ENCODE data around the gene GLRA1. TPM values are rescaled to one million over a fixed set of nuclear protein-coding genes. Genes with fewer than 3 reads are reported as not detected.

GLRA1 gene
- total RNA-seq, 1 experiment from 2014 or later, result not detected

- Histone ChIP-seq H3K4me3 (replicated peaks in 1 of 2; ENCODE audit: low read depth in 1 of 2, low read length in 2 of 2) (no peak overlapping the region), H3K9me3 (ENCODE audit: control insufficient read depth in 1 of 2, insufficient read depth in 1 of 2, low read depth in 1 of 2, low read length in 2 of 2) (no peaks in the 10 kb centered on the region), H3K36me3 (ENCODE audit: control insufficient read depth in 1 of 2, insufficient read depth in 2 of 2, low read length in 2 of 2) (no peaks in the 10 kb centered on the region), H3K4me1 (ENCODE audit: control insufficient read depth in 1 of 2, insufficient read depth in 2 of 2, low read length in 2 of 2) (no peaks in the 10 kb centered on the region), H3K79me2 (ENCODE audit: insufficient read depth, low read length) (no peaks in the 10 kb centered on the region), H3K4me2 (ENCODE audit: low read length) (no peak overlapping the region), H3K27me3 (ENCODE audit: insufficient read depth, low read length) (peaks cover 71% of the 10 kb centered on the region), H3K9ac (ENCODE audit: low read length) (no peak overlapping the region), H2AFZ (ENCODE audit: low read depth, low read length, poor library complexity, severe bottlenecking) (no peak overlapping the region), H4K20me1 (ENCODE audit: insufficient read depth) (no peaks in the 10 kb centered on the region), H3K27ac (ENCODE audit: low read depth, low read length) (no peak overlapping the region), H3K9me2 (ENCODE audit: insufficient read depth) (no peaks in the 10 kb centered on the region)
- ATAC-seq, result no peak
- ChIA-PET CTCF (no interaction called here), POLR2A (no interaction called here), RAD21 (ENCODE audit: low non-redundant PET in 1 of 2, low total read pairs in 2 of 2, uncharacterized antibody in 2 of 2, unreplicated experiment in 2 of 2) (no interaction called here)
- no peak for TF ChIP-seq ZBTB33 (IDR thresholded peaks at IDR 0.05; ENCODE audit: extremely low read depth, insufficient replicate concordance, low read length)
- no peak for TF ChIP-seq ZFX (IDR thresholded peaks at IDR 0.05)
- no peak for TF ChIP-seq ATF3 (IDR thresholded peaks at IDR 0.05)
- intact Hi-C loops (cut with micrococcal nuclease), result no loop called here
- no peak for DNase-seq (ENCODE audit: low read depth, low spot score)
- no TSS peak for BruUV-seq (replicated peaks)
Measured at GRCh38 chr5:151949113-151949512, 24.5 kb upstream of the GLRA1 start.

- ChIA-PET POLR2A (no interaction called here), CTCF (no interaction called here), RAD21 (ENCODE audit: low non-redundant PET in 1 of 2, low total read pairs in 2 of 2, uncharacterized antibody in 2 of 2, unreplicated experiment in 2 of 2) (no interaction called here)
- Histone ChIP-seq H3K79me2 (ENCODE audit: insufficient read depth, low read length) (no peaks in the 10 kb centered on the region), H4K20me1 (ENCODE audit: insufficient read depth) (no peaks in the 10 kb centered on the region), H3K4me1 (ENCODE audit: control insufficient read depth in 1 of 2, insufficient read depth in 2 of 2, low read length in 2 of 2) (no peaks in the 10 kb centered on the region), H3K4me2 (ENCODE audit: low read length) (no peak overlapping the region), H3K9me3 (ENCODE audit: control insufficient read depth in 1 of 2, insufficient read depth in 1 of 2, low read depth in 1 of 2, low read length in 2 of 2) (no peaks in the 10 kb centered on the region), H3K27me3 (ENCODE audit: insufficient read depth, low read length) (peaks cover 60% of the 10 kb centered on the region), H3K27ac (ENCODE audit: low read depth, low read length) (no peak overlapping the region), H2AFZ (ENCODE audit: low read depth, low read length, poor library complexity, severe bottlenecking) (no peak overlapping the region), H3K9me2 (ENCODE audit: insufficient read depth) (no peaks in the 10 kb centered on the region), H3K9ac (ENCODE audit: low read length) (no peak overlapping the region), H3K4me3 (replicated peaks in 1 of 2; ENCODE audit: low read depth in 1 of 2, low read length in 2 of 2) (no peak overlapping the region), H3K36me3 (ENCODE audit: control insufficient read depth in 1 of 2, insufficient read depth in 2 of 2, low read length in 2 of 2) (no peaks in the 10 kb centered on the region)
- BruUV-seq (replicated peaks), result no TSS peak
- intact Hi-C loops (cut with micrococcal nuclease), result no loop called here
- ATAC-seq, result no peak
- DNase-seq (ENCODE audit: low read depth, low spot score), result no peak
- no peak for TF ChIP-seq YY1 (IDR thresholded peaks at IDR 0.05; ENCODE audit: extremely low read depth, insufficient replicate concordance, low read depth, low read length)
- no peak for TF ChIP-seq SP1 (IDR thresholded peaks at IDR 0.05; ENCODE audit: low read depth)
- no peak for TF ChIP-seq ZNF274 (IDR thresholded peaks at IDR 0.05; ENCODE audit: low read depth, low read length)
- no peak for TF ChIP-seq ZFX (IDR thresholded peaks at IDR 0.05)
- TF ChIP-seq POLR2AphosphoS5 (IDR thresholded peaks at IDR 0.05; ENCODE audit: low read depth, low read length), result no peak
- no peak for TF ChIP-seq EZH2 (IDR thresholded peaks at IDR 0.05)
- no peak for TF ChIP-seq EGR1 (IDR thresholded peaks at IDR 0.05; ENCODE audit: low read depth)
- TF ChIP-seq RAD21 (IDR thresholded peaks at IDR 0.05; ENCODE audit: low read depth), result no peak
- TF ChIP-seq SRF (IDR thresholded peaks at IDR 0.05; ENCODE audit: low read depth), result no peak
- TF ChIP-seq CTCF (IDR thresholded peaks at IDR 0.05 in 2 of 3, conservative IDR thresholded peaks at IDR 0.05 in 1 of 3; ENCODE audit: borderline replicate concordance in 1 of 3, insufficient read depth in 1 of 3, low read depth in 2 of 3, low read length in 2 of 3), result no peak
- TF ChIP-seq EZH2phosphoT487 (IDR thresholded peaks at IDR 0.05; ENCODE audit: borderline replicate concordance), result no peak
- no peak for TF ChIP-seq SIN3A (IDR thresholded peaks at IDR 0.05; ENCODE audit: low read depth)
- no peak for TF ChIP-seq ELF1 (IDR thresholded peaks at IDR 0.05; ENCODE audit: borderline replicate concordance, low read depth)
Measured at GRCh38 chr5:151947931-151948608, 23.4 kb upstream of the GLRA1 start.
